GM12801 (cell line): ENCODE data around the gene WDR45.

Experiments
- CTCF ChIP-seq: IDR thresholded peaks from one replicate; pipeline ENCODE4 v1.5.1; 2011; ENCODE audit warnings: control low read depth; ENCODE audit not compliant: insufficient read length; ENCODE audit errors: extremely low read depth

Gene WDR45

GRCh38 chrX:49072712-49073095 lies 7.0 kb downstream of the WDR45 start:
- TF ChIP-seq CTCF: no peak

- TF ChIP-seq CTCF: no peak
Observed at GRCh38 chrX:49071877-49072711, 7.6 kb downstream of the WDR45 start.

- no peak for TF ChIP-seq CTCF
Observed at GRCh38 chrX:49070988-49071387, 8.7 kb downstream of the WDR45 start.

GRCh38 chrX:49069038-49069437 lies 10.6 kb downstream of the WDR45 start:
- no peak for TF ChIP-seq CTCF

- no peak for TF ChIP-seq CTCF
Observed at GRCh38 chrX:49067285-49068120, 12.2 kb downstream of the WDR45 start.

- no peak for TF ChIP-seq CTCF
Observed at GRCh38 chrX:49066690-49067089, 13.0 kb downstream of the WDR45 start.

GRCh38 chrX:49066278-49066677 lies 13.4 kb downstream of the WDR45 start:
- no peak for TF ChIP-seq CTCF
